Sigmoid colon (tissue), 4 donors: ENCODE measurements around the gene ACAA2.

Experiments used
- CTCF ChIP-seq, 4 experiments: fragments of 450-650 bp in 3 of 4; fragments of 200-600 bp in 1 of 4; IDR thresholded peaks; one replicate each; pipeline ENCODE4 v1.5.1; 2016 to 2019; ENCODE audit warnings: antibody characterized with exemption in 4 of 4, mild to moderate bottlenecking in 3 of 4, moderate library complexity in 2 of 4
- EP300 ChIP-seq, 4 donors: sonication (generic); formaldehyde crosslinking; IDR thresholded peaks; one replicate each; pipeline ENCODE4 v1.6.1; 2017; ENCODE audit warnings: antibody characterized with exemption in 4 of 4
- POLR2A ChIP-seq, 2 donors: fragments of 450-650 bp; IDR thresholded peaks; one replicate each; pipeline ENCODE4 v1.6.1; 2016; ENCODE audit warnings: antibody characterized with exemption in 2 of 2, mild to moderate bottlenecking in 2 of 2, moderate library complexity in 2 of 2
- POLR2AphosphoS5 ChIP-seq, 4 donors: sonication (generic); formaldehyde crosslinking; IDR thresholded peaks; one replicate each; pipeline ENCODE4 v1.6.1; 2017; ENCODE audit warnings: antibody characterized with exemption in 4 of 4

GRCh38 chr18:49768051-49768391 is 45.3 kb downstream of the ACAA2 start:
- peak in 2 of 4 experiments; percentile 14 to 31 for TF ChIP-seq CTCF (IDR thresholded peaks at IDR 0.05)
- TF ChIP-seq EP300 (IDR thresholded peaks at IDR 0.05), result no peak
- TF ChIP-seq POLR2AphosphoS5 (IDR thresholded peaks at IDR 0.05), result no peak
- no peak for TF ChIP-seq POLR2A (IDR thresholded peaks at IDR 0.05)
